Measurements from ENCODE around the gene MCOLN3. TPM values are rescaled to one million over a fixed set of nuclear protein-coding genes. Genes with fewer than 3 reads are reported as not detected.
"Not testable (repeated sequence)": the region's sequence is repeated elsewhere in the genome, so short reads cannot be mapped to it uniquely, and the experiment has no call there.

The MCOLN3 gene
- total RNA-seq, 1 donor from 2014 or later = not detected

DNA sequence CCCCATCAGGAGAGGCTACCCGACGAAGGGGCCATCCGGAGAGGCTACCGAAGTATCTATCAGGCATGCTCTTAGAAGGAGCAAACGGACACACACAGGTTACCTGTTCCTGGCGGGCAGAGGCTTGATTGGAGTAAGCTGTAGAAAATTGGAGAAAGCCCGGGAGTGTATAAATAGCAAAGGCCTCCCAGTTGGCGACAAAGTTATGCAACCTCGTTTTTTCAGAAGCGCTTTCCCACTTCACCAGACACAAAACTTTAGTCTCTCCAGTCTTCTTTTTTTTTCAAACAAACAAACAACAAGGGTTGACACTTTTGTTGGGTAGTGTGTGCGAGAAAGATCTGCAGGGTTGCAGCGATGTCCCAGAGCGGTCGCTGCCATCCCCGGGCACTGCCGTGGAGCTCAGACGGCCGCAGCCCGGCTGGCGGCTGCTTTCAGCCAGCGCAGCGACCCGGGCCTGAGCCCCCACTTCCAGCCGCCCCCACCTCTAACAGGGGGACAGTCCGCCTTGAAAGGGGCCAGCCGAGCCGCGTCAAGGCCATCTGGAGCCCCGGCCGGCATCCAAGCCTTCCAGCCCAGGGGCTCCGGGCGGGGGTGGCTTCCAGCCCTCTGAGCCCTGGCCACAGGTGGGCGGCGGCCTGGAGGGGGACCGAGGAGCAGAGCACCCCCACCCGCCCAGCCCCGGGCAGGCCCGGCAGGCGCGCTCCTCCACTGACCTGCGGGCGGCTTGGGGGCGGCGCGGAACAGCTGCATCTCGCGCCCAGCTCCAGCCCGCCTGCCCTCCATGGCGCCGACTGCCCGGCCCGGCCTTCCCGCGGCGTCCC, 616 bp downstream of the MCOLN3 start:
- no peak for DNase-seq

DNA sequence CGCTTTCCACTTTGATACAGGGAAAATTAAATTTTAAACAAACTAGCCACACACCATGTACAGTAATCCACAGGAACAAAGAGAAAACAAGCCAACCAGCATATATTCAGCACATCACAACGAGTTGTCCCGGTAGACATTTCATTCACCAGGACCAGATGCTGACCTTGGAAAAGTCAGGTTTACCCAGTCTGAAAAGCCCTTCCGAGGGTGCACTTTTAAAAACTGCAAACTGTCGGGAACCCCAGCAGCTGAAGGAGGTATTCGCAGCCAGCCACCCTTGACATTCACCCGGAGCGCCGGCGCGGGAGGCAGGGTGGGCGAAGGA, 1.2 kb downstream of the MCOLN3 start:
- DNase-seq = no peak

DNA sequence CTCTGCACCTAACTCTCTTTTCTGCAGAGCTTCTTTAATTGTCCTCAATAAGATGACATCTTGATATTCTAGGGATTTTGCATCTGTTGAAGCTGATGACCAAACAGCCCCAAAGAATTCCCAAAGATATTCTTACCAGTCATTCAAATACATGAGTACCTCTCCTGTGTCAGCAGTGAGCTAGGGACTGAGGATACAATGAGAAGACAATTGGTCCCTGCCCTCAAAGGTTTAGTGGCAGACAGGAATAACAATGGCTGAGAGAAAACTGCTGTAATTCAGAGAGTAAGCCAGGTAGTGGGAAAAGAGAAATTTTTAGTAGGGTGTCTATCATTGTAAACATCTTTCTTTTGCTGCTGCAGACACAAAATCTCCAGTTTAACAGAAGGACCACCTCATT, 5.9 kb downstream of the MCOLN3 start:
- DNase-seq = no peak

DNA sequence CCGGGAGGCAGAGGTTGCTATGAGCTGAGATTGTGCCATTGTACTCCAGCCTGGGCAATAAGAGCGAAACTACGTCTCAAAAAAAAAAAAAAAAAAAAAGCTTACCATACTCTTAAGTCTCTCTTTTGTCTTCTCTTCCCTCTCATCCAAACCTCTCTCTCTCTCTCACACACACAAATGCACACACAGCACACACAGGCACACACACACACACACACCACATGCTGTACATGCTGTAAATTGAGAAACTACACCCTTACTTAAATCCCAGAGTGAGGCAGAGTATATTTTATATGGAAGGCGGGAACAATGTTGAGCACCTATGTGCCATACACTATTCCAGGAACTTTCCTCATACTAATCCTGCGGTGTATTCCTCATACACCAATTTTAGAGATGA, 6.5 kb downstream of the MCOLN3 start:
- no peak for DNase-seq

DNA sequence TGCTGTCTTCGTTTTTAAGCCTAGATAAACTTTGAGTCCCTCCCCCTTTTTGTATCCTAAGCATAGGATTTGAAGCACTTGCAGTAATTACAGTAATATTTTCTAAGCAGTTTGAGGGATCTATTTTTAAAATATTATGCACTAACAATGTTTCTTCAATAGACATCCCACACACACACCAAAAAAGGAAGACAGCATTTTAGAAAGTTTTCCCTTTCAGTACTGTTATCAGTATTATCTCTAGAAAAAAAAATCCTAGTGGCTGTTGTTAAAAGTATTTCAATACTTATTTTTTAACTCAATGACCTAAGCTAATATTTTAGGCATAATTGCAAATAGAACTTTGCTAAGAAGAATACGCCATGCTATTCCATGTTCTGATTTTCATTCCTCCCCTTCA, 15.1 kb downstream of the MCOLN3 start:
- DNase-seq = no peak

DNA sequence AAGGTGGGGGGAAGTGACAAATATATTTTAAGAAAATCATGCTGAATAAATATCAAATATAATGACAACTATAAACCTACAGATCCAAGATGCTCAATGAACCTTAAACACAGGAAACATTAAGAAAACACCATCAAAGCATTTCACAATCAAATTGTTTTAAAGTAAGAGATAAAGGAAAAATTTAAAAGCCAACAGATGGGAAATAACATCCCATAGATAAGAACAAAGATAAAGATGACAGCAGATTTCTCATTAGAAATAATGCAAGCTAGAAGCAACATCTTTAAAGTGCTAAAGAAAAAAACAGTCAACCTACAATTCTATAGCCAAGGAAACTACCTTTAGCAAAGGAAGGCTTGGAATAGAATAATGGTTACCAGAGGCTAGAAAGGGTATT, 17.8 kb downstream of the MCOLN3 start:
- DNase-seq = no peak

DNA sequence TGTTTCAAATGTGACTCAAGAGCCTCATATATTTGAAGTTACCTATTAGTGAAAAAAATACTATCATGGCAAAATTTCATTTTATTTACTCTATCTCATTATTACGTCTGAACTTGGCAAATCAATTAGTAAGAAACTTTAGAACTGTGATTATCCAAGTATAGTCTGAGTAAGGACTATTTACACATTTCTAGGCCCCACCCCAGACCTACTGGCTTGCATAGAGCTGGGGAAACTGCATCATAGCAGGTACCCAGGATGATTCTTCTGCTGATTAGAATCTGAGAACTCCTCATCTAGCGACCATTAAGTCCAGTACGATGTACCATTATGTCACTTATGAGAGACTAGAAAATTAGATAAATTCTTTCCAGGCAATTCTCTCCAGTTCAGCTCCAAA, 20.1 kb downstream of the MCOLN3 start:
- no peak for DNase-seq

DNA sequence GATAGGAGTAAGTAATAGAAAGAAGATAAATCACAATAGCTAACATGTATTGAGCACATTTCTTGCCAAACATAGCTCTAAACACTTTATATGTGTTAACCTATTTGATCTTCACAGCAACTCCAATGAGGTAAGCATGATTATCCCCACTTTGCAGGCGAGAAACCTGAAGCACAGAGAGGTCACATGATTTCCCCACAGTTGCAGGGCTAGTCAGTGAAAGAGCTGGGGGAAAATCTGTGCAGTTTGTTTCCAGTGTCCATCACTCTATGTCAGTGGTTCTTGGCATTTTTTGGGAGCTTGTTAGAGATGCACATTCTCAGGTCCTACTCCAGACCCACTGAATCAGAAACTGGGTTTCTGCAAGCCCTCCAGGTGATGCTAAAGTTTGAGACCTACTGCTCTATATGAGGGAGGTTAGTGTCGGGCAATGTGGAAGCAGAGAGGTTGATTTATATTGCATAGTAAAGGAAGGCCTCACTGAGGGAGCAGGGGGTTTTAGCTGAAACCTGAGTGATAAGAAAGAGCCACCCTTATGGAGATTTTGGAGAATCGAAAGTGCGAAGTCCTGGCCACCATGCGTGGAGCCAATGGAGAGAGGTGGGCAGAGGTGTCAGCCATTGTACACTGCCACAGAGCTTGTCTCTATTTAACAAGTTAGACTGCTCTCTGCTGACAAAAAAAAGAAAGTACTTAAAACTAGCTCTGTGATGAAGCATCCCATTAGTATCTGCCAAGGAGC, 20.9 kb downstream of the MCOLN3 start:
- no peak for DNase-seq

DNA sequence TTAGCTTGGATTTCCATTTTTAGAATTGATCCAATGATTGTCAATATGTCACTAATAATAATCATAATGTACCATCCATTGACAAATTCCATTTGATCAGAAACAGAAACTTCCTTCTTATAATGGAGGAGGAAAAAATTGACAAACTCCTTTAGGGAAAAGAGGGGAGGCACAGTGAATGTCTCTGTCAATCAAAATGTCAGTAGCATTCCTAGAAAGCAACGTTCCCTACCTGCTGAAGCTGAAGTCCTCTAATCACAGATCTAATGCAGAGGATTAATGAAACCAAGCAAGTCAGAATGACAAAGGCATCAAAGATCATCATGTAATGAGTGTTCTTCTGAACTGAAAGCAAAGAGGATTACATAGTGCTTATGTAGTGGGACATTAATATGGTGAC, 22.4 kb downstream of the MCOLN3 start:
- no peak for DNase-seq

DNA sequence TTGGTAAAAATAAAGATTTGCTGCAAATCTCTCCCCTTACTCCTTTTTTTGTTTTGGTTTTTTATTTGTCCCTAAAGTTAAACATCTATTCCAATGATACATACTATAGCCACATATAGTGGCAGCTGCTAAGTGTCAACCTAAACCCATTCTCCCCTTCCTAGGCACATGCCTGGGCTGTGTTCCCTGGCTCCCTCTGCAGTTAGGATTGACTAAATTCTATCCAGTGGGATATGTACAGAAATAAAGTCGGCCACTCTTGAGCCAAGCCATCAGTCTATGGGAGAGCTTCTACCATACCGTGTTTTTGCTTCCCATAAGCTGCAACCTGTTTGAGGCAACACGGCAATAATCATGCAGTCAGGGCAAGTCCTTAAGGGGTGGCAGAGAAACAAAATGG, 23.6 kb downstream of the MCOLN3 start:
- no peak for DNase-seq

DNA sequence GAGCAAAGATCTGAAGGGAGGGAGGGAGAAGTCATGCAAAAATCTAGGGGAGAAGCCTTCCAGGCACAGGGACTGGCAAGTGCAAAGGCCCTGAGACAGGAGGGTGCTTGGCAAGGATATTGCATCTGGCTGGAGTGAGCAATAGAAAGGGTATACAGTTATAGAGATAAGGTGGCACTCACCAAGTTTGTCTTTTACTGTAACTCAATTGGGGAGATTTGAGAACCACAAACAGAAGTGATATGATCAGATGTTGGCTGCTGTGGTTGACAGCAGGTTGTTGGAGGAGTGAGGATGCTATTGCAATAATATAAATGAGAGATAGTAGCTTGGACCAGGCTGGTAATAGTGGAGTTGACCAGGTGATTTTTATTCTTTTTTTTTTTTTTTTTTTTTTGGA, 25.6 kb downstream of the MCOLN3 start:
- no peak for DNase-seq

DNA sequence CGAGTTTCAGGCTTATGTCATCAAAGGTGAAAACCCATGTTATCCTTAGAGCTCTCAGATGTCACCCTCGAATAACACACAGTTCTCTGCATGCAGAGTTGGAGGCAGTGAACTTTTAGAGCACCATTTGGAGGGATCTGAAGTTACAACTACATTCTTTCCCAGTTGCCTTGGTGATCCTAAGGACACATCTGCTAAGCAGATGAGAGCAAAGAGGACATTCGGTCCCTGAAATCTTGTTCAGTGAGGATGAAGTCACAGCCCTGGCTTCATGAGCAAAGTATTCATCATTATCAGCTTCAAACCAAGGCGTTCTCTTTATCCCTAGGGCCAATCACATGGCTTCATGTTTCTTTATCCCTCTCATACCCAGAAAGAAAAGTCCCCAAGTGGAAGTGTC, 28.3 kb downstream of the MCOLN3 start:
- no peak for DNase-seq

DNA sequence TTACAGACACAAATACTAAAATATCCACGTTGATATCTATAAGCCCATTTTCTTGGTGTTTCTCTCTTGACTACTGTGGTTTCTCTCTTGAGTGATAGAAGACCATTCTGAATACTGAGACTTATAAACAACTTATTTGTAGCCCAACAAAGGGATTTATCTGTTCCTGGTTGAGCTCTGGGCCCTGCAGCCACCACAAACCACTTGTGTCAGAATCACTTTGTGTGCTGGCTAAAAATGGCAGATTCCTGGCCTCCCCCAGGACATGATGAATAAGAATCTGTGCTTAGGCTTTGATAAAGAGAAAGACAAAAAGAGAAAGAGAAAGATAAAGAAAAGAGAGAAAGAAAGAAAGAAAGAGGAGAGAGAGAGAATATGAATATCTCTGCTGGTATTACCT, 32.5 kb downstream of the MCOLN3 start:
- no peak for DNase-seq

DNA sequence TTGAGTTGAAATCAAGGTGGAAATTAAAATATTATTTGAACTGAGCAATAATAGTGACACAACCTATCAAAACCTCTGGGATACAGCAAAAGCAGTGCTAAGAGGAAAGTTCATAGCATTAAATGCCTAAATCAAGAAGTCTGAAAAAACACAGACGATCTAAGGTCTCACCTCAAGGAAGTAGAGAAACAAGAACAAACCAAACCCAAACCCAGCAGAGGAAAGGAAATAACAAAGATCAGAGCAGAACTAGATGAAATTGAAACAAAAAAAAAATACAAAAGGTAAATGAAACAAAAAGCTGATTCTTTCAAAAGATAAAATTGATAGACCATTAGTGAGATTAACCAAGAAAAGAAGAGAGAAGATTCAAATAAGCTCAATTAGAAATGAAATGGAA, 42.7 kb downstream of the MCOLN3 start:
- not testable (repeated sequence) for DNase-seq

DNA sequence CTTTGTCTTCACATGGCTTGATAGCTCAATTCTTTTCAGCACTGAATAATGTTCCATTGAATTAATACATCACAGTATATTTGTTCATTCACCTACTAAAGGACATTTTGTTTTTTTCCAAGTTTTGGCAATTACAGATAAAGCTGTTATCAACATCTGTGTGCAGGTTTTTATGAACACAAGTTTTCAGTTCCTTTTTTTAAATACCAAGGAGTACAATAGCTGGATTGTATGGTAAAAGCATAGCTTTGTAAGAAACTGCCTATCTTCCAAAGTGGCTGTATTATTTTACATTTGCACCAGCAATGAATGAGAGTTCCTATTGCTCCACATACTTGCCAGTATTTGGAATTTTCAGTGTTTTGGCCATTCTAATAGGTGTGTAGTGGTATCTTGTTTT, 46.6 kb downstream of the MCOLN3 start:
- DNase-seq = no peak

DNA sequence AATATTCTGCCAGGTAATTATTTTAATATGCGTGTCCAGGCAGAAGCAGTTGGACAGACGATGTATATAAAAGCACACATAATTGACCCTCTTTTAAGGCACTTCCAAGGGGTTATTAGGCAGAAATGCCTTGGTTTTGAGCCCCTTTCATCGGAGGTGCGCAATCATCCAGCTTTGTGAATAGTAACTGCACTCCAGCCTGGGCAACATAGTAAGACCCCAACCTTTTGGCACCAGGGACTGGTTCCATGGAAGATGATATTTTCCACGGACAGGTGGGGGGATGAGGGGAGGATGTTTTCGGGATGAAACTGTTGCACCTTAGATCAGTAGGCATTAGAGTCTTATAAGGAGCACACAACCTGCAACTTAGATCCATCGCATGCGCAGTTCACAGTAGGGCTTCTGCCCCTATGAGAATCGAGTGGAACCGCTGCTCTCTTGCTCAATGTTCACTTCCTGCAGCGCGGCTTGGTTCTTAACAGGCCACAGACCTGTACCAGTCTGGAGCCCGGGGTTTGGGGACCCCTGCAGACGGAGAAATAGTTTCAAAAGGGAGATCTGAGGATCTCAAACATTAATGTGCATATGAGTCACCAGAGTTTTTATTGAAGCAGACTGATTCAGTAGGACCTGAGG, 49.5 kb downstream of the MCOLN3 start:
- no peak for DNase-seq

DNA sequence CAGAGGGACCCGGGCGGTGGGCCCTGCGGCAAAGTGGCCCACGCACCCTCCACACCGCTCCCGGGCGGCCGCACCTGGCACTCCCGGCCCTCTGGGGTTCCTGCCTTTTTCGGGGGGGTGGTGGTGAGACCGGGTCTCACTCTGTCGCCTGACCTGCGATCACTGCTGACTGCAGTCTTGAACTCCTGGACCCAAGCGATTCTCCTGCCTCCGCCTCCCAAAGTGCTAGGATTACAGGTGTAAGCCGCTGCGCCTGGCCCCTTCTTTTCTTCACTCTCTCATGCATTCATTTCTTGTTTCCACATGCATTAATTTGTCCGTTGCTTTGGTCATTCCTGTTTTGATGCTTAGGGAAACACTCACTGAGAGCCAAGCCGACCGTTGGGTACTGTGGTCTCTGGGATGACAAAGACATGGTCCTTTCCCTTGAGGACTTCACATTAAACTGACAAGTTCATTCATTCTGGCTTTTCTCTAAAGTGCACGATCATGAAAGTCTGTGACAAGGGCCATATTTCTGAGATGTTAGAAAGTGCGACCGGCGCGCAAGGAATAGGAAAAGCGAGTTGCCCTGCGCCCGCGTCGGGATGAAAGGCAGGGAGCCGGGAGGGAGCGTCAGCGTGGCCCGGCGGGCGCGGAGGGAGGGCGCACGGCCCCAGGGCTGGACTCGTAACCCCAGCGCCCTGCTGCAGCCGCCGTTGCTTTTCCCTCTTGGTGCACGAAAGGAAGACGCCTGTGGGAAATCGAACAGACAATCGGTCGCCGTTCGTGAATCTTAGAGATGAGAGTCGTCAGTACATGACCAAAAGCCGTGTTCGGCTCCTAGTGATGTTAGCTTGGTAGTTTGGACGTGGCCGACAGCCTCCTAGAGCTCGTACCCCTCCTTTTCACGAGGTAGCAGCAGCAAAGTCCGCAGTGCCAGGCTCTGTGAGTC, 50.4 kb downstream of the MCOLN3 start:
- DNase-seq = no peak

DNA sequence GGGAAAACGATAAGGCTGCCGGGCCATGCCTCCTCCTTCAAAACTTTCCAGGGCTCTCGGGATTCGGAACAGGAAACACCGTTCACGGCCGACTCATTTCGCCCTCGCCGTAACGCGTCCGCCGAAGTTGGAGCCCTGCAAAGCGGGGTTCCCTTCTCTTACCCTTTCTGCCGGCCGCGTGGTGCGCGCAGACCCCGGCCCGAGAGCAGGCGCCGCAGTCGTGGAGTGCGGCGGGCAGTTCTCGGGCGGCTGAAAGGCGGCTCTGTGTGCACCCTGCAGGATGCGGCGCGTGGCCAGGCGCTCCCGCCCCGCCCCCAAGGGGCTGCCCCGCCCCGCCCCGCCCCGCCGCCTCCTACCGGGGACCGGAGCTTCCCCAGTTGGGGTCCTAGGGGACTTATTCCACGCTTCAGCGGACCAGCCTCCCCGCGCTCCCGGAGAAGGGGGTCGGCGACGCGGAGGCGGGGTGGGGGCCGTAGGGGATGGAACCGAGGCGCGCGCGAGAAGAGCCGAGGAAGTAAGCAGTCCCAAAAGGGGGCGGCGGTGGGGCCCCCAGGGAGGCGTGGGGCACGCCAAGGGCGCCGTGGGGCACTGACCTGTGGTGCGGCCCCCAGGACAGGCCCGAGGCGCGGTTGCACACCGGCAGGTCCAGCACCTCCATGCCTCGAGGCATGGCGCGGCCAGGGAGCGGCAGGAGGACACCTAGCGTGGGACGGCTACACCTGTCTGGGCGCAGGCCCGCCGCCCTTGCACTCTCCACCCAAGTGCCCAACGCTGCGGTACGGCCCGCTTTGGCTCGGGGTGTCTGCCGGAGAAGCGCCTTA, 51.2 kb downstream of the MCOLN3 start, which contains the start of gene MCOLN2:
MCOLN2 (minus strand) TSS at position 268 of the 821 bp plus-strand sequence; CDS start at position 27, 241 bp downstream.
- DNase-seq = no peak

DNA sequence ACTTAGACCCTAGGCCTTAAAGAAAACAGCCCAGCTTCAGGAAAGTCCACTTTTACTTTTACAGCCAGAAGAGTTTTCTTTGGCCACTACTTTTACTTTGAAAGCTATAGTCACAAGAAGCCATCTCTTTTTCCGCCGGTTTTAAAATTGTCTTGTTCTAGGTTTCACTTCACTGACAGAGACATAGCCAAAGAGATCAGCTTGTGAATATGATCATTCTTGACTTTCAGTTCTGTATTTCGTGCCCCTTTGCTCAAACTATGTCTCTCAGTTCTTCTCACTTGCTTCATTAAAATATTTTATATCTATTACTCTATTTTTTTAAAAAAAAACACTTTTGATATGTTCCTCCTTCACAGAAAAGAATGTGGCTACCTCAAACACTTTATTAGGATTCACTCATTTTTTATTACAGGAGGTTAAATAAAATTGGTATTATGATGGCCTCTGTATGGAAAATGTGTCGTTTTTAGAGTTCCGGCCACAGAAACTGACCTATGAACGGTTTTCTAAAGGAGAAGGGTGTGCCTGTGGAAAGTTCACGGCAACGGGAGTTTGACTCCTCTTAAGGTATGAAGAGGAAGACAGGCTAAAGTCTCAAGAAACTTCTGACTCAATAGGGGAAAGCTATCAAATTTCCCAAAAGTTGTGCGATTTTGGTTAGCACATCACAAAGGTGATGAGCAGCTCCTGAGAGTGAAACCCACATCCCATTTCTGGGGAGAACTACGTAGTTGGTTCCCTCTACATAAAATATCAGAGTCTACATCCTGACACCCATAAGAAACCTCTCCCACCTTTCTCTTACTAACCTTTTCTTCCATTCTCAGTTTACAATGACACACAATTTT, 52.6 kb downstream of the MCOLN3 start:
- no peak for DNase-seq

Measured in occipital lobe (tissue), 2 donors.